Tibial artery (tissue), 4 donors: ENCODE data around the gene SGIP1.
A peak's percentile ranks its signal among the peaks of the same experiment; 100 is the strongest.

Experiments used
- DNase-seq, 2 donors: peaks; one replicate each; pipeline ENCODE4 v3.0.0-alpha.2; 2019
- H3K27ac ChIP-seq, 2 donors: fragments of 200-600 bp; sonication (generic) in 1 of 2; 1 replicate in 1 of 2; 2 replicates in 1 of 2; pipeline ENCODE4 v1.5.1; 2018 to 2019; ENCODE audit warnings: mild to moderate bottlenecking in 1 of 2
- H3K27me3 ChIP-seq, 2 donors: fragments of 200-600 bp; sonication (generic) in 1 of 2; one replicate each; pipeline versions ENCODE4 v1.5.1 to v1.6.0; 2016 to 2019
- H3K36me3 ChIP-seq, 3 donors: fragments of 200-600 bp; sonication (generic) in 2 of 3; one replicate each; pipeline ENCODE4 v1.5.1; 2016 to 2019; ENCODE audit warnings: mild to moderate bottlenecking in 2 of 3
- H3K4me1 ChIP-seq, 4 donors: fragments of 200-600 bp; sonication (generic) in 2 of 4; 1 replicate in 3 of 4; 2 replicates in 1 of 4; pipeline ENCODE4 v1.5.1; 2016 to 2019
- H3K4me3 ChIP-seq, 2 donors: fragments of 200-600 bp; sonication (generic) in 1 of 2; 1 replicate in 1 of 2; 2 replicates in 1 of 2; pipeline ENCODE4 v1.5.1; 2018 to 2019; ENCODE audit warnings: mild to moderate bottlenecking in 2 of 2
- H3K9me3 ChIP-seq, 3 donors: fragments of 200-600 bp; sonication (generic) in 1 of 3; one replicate each; pipeline ENCODE4 v1.5.1; 2016 to 2019
- intact Hi-C: fragments of 100-400 bp; cut with DNase I; formaldehyde crosslinking; loops from one replicate; pipeline ENCODE4 v1.15.0; 2023; ENCODE audit warnings: low total_unique reads
- TF ChIP-seq, protein P1 (sequence below), 2 experiments: fragments of 200-600 bp in 1 of 2; fragments of 450-650 bp in 1 of 2; IDR thresholded peaks; one replicate each; pipeline ENCODE4 v1.5.1; 2017 to 2019; ENCODE audit warnings: antibody characterized with exemption in 2 of 2, mild to moderate bottlenecking in 1 of 2, moderate library complexity in 1 of 2

Gene SGIP1

DNA sequence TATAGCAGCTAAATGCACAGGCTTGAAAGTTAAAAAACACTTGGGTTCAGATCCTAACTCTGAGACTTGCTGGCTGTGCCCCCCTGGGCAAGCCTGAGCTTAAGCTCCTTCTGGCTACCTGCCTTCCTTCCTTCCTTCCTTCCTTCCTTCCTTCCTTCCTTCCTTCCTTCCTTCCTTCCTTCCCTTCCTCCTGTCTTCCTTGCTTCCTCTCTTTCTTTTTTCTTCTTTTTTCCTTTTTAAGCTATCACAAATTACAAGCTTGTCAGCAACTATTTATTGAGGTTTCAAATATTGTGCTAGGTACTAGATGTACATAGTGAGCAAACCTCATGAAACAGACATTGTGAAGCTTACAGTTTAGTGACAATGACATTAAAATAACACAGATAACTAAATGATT, 15.1 kb downstream of the SGIP1 start:
- no peaks in the 10 kb centered on the region for H3K9me3 ChIP-seq
- peaks cover 0 to 9% (median 0%) of the 10 kb centered on the region in 3 donors for H3K36me3 ChIP-seq
- TF ChIP-seq, protein P1, sequence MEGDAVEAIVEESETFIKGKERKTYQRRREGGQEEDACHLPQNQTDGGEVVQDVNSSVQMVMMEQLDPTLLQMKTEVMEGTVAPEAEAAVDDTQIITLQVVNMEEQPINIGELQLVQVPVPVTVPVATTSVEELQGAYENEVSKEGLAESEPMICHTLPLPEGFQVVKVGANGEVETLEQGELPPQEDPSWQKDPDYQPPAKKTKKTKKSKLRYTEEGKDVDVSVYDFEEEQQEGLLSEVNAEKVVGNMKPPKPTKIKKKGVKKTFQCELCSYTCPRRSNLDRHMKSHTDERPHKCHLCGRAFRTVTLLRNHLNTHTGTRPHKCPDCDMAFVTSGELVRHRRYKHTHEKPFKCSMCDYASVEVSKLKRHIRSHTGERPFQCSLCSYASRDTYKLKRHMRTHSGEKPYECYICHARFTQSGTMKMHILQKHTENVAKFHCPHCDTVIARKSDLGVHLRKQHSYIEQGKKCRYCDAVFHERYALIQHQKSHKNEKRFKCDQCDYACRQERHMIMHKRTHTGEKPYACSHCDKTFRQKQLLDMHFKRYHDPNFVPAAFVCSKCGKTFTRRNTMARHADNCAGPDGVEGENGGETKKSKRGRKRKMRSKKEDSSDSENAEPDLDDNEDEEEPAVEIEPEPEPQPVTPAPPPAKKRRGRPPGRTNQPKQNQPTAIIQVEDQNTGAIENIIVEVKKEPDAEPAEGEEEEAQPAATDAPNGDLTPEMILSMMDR (IDR thresholded peaks at IDR 0.05), result no peak
- intact Hi-C loops, result no loop called here
- no peak overlapping the region for H3K27ac ChIP-seq
- H3K27me3 ChIP-seq, result no peaks in the 10 kb centered on the region
- no peak for DNase-seq
- no peak overlapping the region for H3K4me3 ChIP-seq
- peaks cover 0 to 97% (median 26%) of the 10 kb centered on the region in 4 donors for H3K4me1 ChIP-seq

DNA sequence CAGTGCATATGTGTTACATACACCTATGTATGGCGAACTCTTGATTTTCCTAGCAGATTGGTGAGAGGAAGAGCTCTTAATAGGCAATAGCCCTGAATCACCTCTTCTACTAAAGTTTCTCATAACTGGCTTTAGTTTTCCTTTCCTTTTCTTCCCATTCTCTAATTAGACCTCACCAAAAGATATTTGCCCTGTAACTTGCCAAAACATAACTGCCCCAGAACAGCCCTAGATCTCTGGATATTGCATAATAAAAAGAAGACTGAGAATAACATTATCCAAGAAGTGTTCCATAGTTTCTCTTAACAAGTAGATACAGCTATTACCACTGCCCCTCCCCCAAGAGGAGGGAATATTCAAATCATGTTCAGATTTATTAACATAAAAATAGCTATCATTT, 16.3 kb downstream of the SGIP1 start:
- no peak overlapping the region for H3K4me3 ChIP-seq
- peaks cover 0 to 9% (median 0%) of the 10 kb centered on the region in 3 donors for H3K36me3 ChIP-seq
- TF ChIP-seq, protein P1 (IDR thresholded peaks at IDR 0.05), result no peak
- peaks cover 0 to 97% (median 19%) of the 10 kb centered on the region in 4 donors for H3K4me1 ChIP-seq
- intact Hi-C loops, result no loop called here
- DNase-seq, result no peak
- no peaks in the 10 kb centered on the region for H3K27me3 ChIP-seq
- H3K9me3 ChIP-seq, result no peaks in the 10 kb centered on the region
- H3K27ac ChIP-seq, result peak overlapping the region in 1 of 2 donors; percentile 50

DNA sequence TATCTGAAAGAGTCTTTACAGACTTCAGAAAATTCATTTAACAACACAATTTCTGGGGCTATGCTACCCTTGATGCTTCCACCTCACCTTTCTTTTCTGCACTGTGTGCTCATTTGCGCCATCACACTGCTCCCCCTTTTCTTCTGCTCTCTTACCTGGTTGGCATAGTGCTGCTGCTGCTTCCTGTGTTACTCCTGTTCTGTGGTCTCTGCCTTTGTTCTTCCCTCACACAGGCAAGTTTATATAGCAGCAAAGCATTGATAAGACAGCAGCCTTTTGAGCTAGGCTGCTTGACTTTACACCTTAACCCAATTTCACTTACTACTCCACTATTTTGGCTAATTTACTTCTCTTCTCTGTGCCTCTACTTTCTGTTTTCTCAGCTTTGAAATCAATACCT, 18.3 kb downstream of the SGIP1 start:
- no peak overlapping the region for H3K4me3 ChIP-seq
- H3K36me3 ChIP-seq, result peaks cover 0 to 9% (median 0%) of the 10 kb centered on the region in 3 donors
- no peak overlapping the region for H3K27ac ChIP-seq
- no peak for DNase-seq
- TF ChIP-seq, protein P1 (IDR thresholded peaks at IDR 0.05), result no peak
- no peaks in the 10 kb centered on the region for H3K9me3 ChIP-seq
- peaks cover 0 to 97% (median 23%) of the 10 kb centered on the region in 4 donors for H3K4me1 ChIP-seq
- no peaks in the 10 kb centered on the region for H3K27me3 ChIP-seq
- intact Hi-C loops, result no loop called here

DNA sequence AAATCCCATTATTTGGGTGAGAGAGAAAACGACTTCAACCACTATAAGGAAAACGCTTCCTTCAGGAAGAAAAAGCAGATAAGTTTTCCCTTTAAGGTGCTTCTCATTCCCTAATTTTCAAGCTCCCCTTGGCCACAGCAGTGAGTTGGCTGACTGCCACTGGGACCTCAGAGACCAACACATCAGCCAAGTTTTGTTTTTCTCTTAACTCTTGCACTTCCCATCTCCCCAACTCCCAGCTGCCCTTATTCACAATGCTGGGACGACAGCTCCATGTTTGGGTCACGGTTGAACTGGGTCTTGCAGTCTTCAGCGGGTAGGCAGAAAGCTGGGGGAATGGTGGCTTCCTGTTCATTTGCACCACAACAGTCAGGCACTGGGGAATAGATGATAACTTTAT, 18.9 kb downstream of the SGIP1 start:
- intact Hi-C loops, result no loop called here
- H3K4me1 ChIP-seq, result peaks cover 0 to 97% (median 23%) of the 10 kb centered on the region in 4 donors
- peaks cover 0 to 9% (median 0%) of the 10 kb centered on the region in 3 donors for H3K36me3 ChIP-seq
- no peak overlapping the region for H3K4me3 ChIP-seq
- no peak for DNase-seq
- TF ChIP-seq, protein P1 (IDR thresholded peaks at IDR 0.05), result no peak
- H3K27ac ChIP-seq, result peak overlapping the region in 1 of 2 donors; percentile 21
- H3K27me3 ChIP-seq, result no peaks in the 10 kb centered on the region
- no peaks in the 10 kb centered on the region for H3K9me3 ChIP-seq

DNA sequence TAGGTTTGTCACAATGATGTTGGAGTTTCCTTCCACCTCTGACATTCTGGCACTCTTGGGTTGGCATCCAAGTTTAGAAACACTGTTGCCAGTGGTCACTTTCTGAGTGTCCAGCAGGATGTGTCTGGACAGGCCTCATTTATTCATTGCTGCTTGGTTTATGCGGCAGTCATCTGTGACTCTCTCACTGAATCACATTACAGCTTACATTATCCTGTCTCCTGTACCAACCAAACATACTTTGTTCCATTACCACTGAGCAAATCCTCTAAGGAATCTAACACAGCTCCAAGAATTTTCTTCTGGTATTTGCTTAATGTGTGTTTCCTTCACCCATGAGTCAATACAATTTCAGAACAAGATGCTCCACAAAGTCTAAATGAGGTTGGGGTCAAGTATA, 19.9 kb downstream of the SGIP1 start:
- peaks cover 0 to 9% (median 0%) of the 10 kb centered on the region in 3 donors for H3K36me3 ChIP-seq
- TF ChIP-seq, protein P1 (IDR thresholded peaks at IDR 0.05), result no peak
- no peak overlapping the region for H3K4me3 ChIP-seq
- H3K4me1 ChIP-seq, result peaks cover 0 to 90% (median 23%) of the 10 kb centered on the region in 4 donors
- DNase-seq, result no peak
- no peaks in the 10 kb centered on the region for H3K27me3 ChIP-seq
- H3K9me3 ChIP-seq, result no peaks in the 10 kb centered on the region
- peak overlapping the region in 1 of 2 donors; percentile 8 for H3K27ac ChIP-seq
- intact Hi-C loops, result no loop called here

DNA sequence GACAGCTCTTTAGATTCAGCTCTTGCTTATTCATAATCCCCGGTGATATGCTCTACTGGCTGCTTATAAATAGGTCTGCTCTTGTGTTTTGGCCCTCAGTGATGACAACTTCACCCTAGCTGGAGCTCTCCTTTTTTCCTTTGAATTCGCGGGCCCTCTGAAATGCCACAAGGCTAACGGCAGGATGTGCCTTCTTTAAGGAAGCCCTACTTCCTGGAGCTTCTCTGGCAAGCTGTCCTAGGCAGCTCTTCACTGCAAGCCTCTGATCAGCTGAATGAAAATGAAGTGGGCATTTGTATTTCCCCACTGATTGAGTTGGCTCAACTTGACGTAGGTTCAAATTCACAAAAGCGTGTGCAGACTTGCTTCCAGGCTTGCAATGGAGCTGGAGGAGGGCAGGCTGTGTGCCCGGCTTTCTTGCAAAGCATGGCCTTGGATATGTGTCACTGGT, 22.2 kb downstream of the SGIP1 start:
- peaks cover 0 to 66% (median 16%) of the 10 kb centered on the region in 4 donors for H3K4me1 ChIP-seq
- peak overlapping the region in 1 of 2 donors; percentile 24 for H3K27ac ChIP-seq
- H3K36me3 ChIP-seq, result peaks cover 0 to 9% (median 0%) of the 10 kb centered on the region in 3 donors
- TF ChIP-seq, protein P1 (IDR thresholded peaks at IDR 0.05), result no peak
- no peak for DNase-seq
- H3K9me3 ChIP-seq, result no peaks in the 10 kb centered on the region
- no peaks in the 10 kb centered on the region for H3K27me3 ChIP-seq
- intact Hi-C loops, result no loop called here
- H3K4me3 ChIP-seq, result no peak overlapping the region
